ENCODE measurements around the gene BCL3.

DNA sequence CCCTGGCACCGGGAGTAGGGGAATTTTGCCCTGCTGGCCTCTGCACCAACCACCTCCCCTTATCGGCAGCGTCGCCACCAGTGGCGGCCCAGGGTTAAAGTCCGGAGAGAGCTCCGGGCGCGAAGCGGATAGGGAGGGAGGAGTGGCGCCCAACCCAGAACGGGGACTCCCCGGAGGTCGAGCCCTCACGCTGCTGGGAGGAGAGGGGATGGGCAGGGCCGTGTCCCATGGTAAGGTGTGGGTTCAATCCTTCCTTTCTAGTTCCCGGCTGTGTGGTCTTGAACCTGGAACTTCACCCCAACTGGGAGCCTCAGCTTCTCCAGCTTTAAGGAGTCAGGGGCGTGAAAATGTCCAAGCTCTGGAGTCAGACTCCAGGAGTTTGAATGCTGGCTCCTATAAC is 23.3 kb upstream of the BCL3 start:
- TF ChIP-seq ZNF155 (tag by site-specific recombination; IDR thresholded peaks at IDR 0.05) (no peak), ZNF558 (tag by site-specific recombination; IDR thresholded peaks at IDR 0.05) (no peak), ZNF391 (tag by site-specific recombination; IDR thresholded peaks at IDR 0.05; ENCODE audit: borderline replicate concordance, low read depth) (no peak), ZNF776 (tag by site-specific recombination; IDR thresholded peaks at IDR 0.05; ENCODE audit: borderline replicate concordance) (no peak), ZNF274 (IDR thresholded peaks at IDR 0.05; ENCODE audit: low read length) (no peak), ZNF274 (tag by site-specific recombination; IDR thresholded peaks at IDR 0.05; ENCODE audit: borderline replicate concordance) (no peak), ZBTB20 (tag by site-specific recombination; IDR thresholded peaks at IDR 0.05) (no peak), ZSCAN23 (tag by site-specific recombination; IDR thresholded peaks at IDR 0.05) (no peak)
- TF ChIP-seq, protein P1, sequence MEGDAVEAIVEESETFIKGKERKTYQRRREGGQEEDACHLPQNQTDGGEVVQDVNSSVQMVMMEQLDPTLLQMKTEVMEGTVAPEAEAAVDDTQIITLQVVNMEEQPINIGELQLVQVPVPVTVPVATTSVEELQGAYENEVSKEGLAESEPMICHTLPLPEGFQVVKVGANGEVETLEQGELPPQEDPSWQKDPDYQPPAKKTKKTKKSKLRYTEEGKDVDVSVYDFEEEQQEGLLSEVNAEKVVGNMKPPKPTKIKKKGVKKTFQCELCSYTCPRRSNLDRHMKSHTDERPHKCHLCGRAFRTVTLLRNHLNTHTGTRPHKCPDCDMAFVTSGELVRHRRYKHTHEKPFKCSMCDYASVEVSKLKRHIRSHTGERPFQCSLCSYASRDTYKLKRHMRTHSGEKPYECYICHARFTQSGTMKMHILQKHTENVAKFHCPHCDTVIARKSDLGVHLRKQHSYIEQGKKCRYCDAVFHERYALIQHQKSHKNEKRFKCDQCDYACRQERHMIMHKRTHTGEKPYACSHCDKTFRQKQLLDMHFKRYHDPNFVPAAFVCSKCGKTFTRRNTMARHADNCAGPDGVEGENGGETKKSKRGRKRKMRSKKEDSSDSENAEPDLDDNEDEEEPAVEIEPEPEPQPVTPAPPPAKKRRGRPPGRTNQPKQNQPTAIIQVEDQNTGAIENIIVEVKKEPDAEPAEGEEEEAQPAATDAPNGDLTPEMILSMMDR (tag by site-specific recombination; IDR thresholded peaks at IDR 0.05) = no peak
- TF ChIP-seq, protein P2, sequence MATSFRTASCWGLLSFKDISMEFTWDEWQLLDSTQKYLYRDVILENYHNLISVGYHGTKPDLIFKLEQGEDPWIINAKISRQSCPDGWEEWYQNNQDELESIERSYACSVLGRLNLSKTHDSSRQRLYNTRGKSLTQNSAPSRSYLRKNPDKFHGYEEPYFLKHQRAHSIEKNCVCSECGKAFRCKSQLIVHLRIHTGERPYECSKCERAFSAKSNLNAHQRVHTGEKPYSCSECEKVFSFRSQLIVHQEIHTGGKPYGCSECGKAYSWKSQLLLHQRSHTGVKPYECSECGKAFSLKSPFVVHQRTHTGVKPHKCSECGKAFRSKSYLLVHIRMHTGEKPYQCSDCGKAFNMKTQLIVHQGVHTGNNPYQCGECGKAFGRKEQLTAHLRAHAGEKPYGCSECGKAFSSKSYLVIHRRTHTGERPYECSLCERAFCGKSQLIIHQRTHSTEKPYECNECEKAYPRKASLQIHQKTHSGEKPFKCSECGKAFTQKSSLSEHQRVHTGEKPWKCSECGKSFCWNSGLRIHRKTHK (tag by site-specific recombination; IDR thresholded peaks at IDR 0.05) = no peak
- TF ChIP-seq, protein P3, sequence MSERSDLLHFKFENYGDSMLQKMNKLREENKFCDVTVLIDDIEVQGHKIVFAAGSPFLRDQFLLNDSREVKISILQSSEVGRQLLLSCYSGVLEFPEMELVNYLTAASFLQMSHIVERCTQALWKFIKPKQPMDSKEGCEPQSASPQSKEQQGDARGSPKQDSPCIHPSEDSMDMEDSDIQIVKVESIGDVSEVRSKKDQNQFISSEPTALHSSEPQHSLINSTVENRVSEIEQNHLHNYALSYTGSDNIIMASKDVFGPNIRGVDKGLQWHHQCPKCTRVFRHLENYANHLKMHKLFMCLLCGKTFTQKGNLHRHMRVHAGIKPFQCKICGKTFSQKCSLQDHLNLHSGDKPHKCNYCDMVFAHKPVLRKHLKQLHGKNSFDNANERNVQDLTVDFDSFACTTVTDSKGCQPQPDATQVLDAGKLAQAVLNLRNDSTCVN (tag by site-specific recombination; optimal IDR thresholded peaks at IDR 0.05) = no peak
- TF ChIP-seq, protein P4, sequence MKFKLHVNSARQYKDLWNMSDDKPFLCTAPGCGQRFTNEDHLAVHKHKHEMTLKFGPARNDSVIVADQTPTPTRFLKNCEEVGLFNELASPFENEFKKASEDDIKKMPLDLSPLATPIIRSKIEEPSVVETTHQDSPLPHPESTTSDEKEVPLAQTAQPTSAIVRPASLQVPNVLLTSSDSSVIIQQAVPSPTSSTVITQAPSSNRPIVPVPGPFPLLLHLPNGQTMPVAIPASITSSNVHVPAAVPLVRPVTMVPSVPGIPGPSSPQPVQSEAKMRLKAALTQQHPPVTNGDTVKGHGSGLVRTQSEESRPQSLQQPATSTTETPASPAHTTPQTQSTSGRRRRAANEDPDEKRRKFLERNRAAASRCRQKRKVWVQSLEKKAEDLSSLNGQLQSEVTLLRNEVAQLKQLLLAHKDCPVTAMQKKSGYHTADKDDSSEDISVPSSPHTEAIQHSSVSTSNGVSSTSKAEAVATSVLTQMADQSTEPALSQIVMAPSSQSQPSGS (tag by site-specific recombination; IDR thresholded peaks at IDR 0.05; ENCODE audit: low read depth) = no peak
